HG03558 (cell line): ENCODE measurements around the gene GBA2.

Source experiments
- ATAC-seq: cut with Tn5 transposase; IDR thresholded peaks from one replicate; pipeline ENCODE4 v1.9.1; 2021; ENCODE audit warnings: moderate number of reproducible peaks; ENCODE audit not compliant: unreplicated experiment; ENCODE audit errors: extremely low read depth

The GBA2 gene

GRCh38 chr9:35767458-35767857 lies 18.4 kb upstream of the GBA2 start:
- no peak for ATAC-seq

DNA sequence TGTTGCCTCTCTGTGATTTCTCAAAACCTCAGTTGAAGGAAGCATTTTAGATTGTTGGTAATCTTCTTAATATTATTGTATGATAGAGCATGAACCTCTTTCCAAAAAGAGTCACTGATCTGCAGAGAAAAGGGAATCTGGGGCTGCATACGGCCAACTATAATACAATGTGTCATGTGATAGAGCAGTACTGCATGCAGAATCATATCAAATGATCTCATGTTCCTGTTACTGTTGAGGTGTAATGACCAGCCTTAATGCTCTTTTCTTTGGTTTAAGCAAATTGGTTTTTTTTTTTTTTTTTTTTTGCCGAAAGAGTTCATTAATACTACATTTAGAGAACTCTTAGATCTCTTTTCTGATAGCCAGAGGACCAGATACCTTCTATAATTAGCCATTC lies 18.0 kb upstream of the GBA2 start:
- ATAC-seq, result no peak

GRCh38 chr9:35763803-35764202 lies 14.8 kb upstream of the GBA2 start:
- no peak for ATAC-seq

DNA sequence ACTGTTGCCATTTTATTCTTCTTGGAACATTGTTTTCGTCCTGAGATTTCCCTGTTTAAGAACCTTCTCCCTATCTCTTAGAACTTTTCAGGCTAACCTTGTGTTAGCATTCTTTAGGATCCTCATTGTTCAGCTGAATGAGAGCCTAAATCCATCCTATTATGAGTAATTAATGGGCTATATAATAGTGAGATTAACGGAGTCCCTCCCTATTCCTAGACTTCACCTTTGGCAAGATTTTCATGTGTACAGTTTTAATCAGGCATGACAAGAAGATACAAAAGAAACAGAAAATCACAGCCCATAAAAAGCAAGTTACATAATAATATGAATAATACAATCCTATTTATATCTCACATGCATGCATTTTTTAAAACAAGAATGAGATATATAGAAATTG lies 14.2 kb upstream of the GBA2 start:
- no peak for ATAC-seq

DNA sequence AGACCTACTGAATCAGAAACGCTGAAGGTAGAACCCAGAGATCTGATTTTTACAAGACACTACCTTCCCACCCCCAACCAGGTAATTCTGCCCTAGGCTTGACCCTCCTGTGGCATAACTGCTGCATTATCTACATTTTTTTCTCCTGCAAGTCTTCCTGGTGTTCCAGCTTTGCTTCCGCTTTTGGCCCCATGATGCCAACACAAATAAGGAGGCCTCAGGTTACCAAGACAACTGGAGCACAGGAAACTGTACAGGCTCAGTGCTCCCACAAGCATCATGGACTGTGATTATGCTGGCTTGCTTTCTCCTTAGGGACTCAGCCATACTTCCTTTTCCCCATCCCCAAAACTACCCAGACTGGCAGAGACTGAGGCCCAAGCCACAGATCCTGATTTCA lies 11.6 kb upstream of the GBA2 start:
- no peak for ATAC-seq

DNA sequence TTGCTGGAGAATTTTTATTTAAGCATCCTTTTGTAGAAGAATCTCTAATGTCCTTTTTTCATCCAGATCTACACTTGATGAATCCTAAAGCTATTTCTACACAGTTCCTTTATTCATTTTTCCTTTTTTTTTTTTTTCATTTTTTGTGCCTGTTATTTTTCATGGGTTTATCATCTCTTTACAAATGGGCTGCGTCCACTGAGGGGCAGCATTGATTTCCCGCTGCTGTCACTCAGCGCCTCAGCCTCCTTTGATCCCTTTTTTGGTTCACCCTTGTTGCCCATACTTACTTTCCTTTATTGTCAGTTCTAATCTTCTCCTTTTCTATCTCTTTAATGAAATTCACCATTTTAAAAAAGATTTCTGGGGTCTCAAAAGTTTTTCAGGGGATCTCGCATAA lies 10.8 kb upstream of the GBA2 start:
- no peak for ATAC-seq

- ATAC-seq, result no peak
These were observed 9.5 kb upstream of the GBA2 start for GRCh38 chr9:35758475-35759050.

- ATAC-seq, result no peak
These were observed 8.9 kb upstream of the GBA2 start for GRCh38 chr9:35757892-35758275.

- peak; percentile 24 for ATAC-seq
These were observed 8.3 kb upstream of the GBA2 start for GRCh38 chr9:35757226-35757891.

- peak; percentile 37 for ATAC-seq
These were observed 7.5 kb upstream of the GBA2 start for GRCh38 chr9:35756275-35757225.

DNA sequence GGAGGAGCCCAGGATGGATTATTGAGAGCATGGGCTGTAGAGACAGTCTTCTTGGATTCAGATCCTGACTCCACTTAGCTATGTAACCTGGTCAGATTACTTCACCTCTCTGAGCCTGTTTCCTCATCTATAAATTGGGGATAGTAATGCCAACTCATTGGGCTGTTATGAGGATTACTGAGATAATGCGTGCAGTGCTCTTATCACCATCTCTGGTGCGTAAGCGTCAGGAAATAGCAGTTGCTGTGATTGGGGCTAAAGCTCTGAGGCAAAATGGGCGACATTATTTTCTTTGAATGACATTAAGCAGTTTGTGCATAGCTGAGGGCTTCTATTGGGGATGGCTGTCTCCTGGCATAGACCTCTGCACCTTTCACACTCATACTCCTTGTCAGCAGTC lies 6.0 kb upstream of the GBA2 start:
- ATAC-seq, result no peak

DNA sequence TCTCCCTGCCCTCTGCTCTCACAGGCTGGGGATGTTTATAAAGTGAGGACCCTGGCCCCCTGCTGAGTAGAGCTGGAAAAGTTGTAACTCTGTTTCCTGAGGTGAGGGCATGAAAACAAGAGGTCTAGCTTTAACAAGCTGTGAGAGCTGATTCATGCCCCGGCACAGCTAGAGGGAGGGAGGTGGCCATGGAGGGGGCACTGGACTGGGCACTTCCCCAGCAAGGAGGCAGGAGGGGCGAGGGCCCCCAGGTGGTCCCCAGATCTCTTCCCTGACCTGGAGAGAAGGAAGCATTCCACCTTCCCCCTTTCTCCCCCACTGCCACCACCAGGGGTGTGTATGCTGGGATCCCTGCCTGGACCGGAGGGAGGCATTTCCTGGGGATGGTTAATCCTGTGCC lies 5.2 kb upstream of the GBA2 start, which contains the start of gene MSMP:
TSS of gene MSMP (minus strand) at position 13 of the 400 bp plus-strand sequence. CDS start 147 bp downstream, outside the sequence.
- ATAC-seq, result no peak

- no peak for ATAC-seq
These were observed 4.4 kb upstream of the GBA2 start for GRCh38 chr9:35753466-35753865.

DNA sequence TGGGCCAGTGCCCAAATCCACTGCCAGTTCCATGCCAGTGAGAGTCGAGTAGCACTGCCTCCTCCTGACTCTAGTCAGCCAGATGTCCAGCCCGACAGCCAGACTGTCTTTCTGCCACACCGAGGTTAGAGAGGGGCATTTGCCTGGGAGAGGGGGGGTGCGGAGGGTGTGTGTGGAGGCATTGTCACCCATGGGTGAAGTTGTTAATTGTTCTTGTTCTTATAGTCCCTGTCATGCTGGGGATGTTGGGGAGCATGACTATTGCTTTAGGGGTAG lies 1.2 kb upstream of the GBA2 start:
- ATAC-seq, result no peak

DNA sequence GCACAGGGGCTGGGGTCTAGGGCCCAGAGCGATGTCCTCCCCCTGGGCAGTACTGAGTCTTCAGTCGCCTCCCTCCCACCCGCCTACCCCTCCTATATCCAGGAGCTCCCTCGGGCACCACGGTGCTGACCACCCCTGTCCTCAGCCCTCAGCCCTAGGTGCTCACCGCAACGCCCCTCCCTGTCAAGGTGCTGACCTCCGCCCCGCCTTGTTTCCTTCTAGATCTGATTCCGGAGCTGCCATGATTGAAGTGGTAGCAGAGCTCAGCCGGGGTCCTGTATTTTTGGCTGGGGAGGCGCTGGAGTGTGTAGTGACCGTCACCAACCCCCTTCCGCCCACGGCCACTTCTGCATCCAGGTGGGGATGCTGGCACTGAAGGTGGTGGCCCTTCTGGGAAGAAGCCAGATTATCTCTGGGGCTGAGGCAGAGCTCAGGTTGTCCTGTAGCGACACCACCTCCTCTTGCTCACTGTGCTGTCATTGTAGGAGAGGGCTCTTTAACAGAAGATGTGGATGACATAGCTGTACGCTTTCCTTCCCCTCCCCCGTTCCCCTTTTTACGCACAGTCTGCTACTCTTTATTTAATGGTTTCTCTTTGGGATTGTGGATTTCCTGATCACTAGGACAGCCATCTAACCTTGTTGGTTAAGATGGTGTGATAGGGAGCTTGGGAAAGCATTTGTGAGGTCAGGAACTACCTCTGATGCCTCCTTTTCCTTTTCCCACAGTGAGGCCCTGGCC lies 657 bp upstream of the GBA2 start:
- ATAC-seq, result no peak

GRCh38 chr9:35748242-35748857 lies 678 bp downstream of the GBA2 start:
- ATAC-seq, result no peak

- no peak for ATAC-seq
These were observed 2.4 kb downstream of the GBA2 start for GRCh38 chr9:35746583-35746982.

DNA sequence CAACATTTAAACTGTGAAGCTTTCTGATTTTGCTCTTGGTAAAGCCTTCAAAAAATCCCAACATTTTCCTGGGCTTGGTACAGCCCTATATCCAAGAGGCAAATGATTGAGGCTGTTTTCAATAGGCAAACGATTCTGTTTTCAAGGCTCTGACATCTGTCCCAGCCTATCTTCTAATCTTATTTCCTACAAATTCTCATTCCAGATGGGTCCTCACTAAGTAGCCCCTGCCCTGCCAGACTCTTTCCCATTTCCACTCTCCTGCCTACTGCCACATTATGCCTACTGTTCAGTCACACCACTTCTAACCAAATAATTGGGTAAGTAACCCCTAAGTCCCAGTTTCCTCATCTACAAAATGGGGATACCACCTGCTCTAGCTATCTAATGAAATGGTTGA lies 3.5 kb downstream of the GBA2 start:
- no peak for ATAC-seq

DNA sequence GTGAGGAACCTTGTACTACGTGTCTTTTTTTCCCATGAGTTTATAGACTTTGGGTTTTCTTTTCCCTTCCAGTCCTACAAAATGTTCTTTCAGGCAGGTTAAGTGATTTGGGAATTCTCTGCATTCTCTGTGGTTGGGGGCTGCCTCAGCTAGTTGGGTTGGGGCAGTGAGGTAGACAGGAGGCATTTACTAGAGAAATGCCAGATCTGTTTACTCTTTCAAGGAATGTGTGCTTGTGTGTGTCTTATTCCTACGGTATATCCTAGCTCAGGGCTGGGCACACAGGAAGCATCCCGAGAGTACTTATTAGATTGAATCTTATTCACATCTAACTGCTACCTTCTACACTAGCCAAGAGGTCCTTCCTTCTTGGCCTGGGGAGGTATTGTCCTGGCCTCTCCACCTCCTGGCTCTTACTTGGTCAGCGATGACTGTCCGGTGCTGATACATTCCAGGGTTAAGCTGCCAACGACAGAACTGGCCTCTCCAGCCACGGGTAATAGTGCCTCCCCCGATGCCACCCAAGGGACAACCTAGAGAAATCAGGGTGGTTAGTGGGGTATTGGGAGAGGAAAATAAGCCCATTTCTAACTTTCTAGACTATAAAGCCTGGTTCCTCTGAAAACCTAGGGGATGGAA lies 5.0 kb downstream of the GBA2 start:
- ATAC-seq, result no peak

- no peak for ATAC-seq
These were observed 5.6 kb downstream of the GBA2 start for GRCh38 chr9:35743452-35743851.
